MM.1S (cell line): Measurements from ENCODE around the gene FER.

Experiments
- CTCF ChIP-seq: fragments of 300-600 bp; sonication (generic); IDR thresholded peaks from 2 replicates; pipeline ENCODE4 v1.5.1; 2016; ENCODE audit warnings: antibody characterized with exemption, low read length, mixed read lengths
- EZH2 ChIP-seq: fragments of 300-600 bp; sonication (generic); optimal IDR thresholded peaks from 2 replicates; pipeline ENCODE3; 2017; ENCODE audit warnings: low read depth, mild to moderate bottlenecking, antibody characterized with exemption, low read length, mixed read lengths

GRCh38 chr5:109160468-109160867 lies 412.8 kb downstream of the FER start:
- TF ChIP-seq CTCF (no peak), EZH2 (no peak)
